Liver (tissue), 9 donors: ENCODE results near the gene IGLON5. TPM values are rescaled to one million over a fixed set of nuclear protein-coding genes. Genes with fewer than 3 reads are reported as not detected.

Experiments used
- DNase-seq: peaks from one replicate; pipeline ENCODE4 v3.0.0-alpha.2; 2017; ENCODE audit warnings: low spot score
- H3K27ac ChIP-seq, 2 donors: one replicate each; pipeline ENCODE4 v1.7.0; 2013; ENCODE audit warnings: inconsistent platforms in 2 of 2, low read length in 2 of 2, control low read depth in 1 of 2, low read depth in 1 of 2, mild to moderate bottlenecking in 1 of 2
- H3K27me3 ChIP-seq, 4 donors: one replicate each; pipeline versions ENCODE4 v1.6.1 to v1.7.0; 2013; ENCODE audit warnings: low read length in 3 of 4, inconsistent platforms in 1 of 4, mild to moderate bottlenecking in 1 of 4, moderate library complexity in 1 of 4; ENCODE audit not compliant: control insufficient read depth in 4 of 4, insufficient read depth in 4 of 4
- H3K36me3 ChIP-seq, 4 donors: one replicate each; pipeline versions ENCODE4 v1.6.1 to v1.7.0; 2013; ENCODE audit warnings: low read length in 3 of 4, mild to moderate bottlenecking in 3 of 4, low read depth in 1 of 4, moderate library complexity in 1 of 4; ENCODE audit not compliant: control insufficient read depth in 4 of 4, insufficient read depth in 3 of 4
- H3K4me1 ChIP-seq, 4 donors: one replicate each; pipeline versions ENCODE4 v1.6.1 to v1.7.0; 2013; ENCODE audit warnings: low read length in 3 of 4, mild to moderate bottlenecking in 3 of 4, moderate library complexity in 1 of 4; ENCODE audit not compliant: control insufficient read depth in 4 of 4, insufficient read depth in 4 of 4
- H3K4me3 ChIP-seq, 3 donors: one replicate each; pipeline versions ENCODE4 v1.6.1 to v1.7.0; 2013; ENCODE audit warnings: low read length in 3 of 3, control low read depth in 1 of 3, low read depth in 1 of 3, mild to moderate bottlenecking in 1 of 3
- H3K9ac ChIP-seq, 2 donors: one replicate each; pipeline ENCODE4 v1.7.0; 2013; ENCODE audit warnings: low read length in 2 of 2, mild to moderate bottlenecking in 2 of 2, moderate library complexity in 2 of 2, control low read depth in 1 of 2, low read depth in 1 of 2
- H3K9me3 ChIP-seq, 4 donors: one replicate each; pipeline versions ENCODE4 v1.6.1 to v1.7.0; 2013; ENCODE audit warnings: low read length in 3 of 4; ENCODE audit not compliant: control insufficient read depth in 4 of 4
- EGR1 ChIP-seq, 2 donors: IDR thresholded peaks; 2 replicates each; pipeline ENCODE4 v1.6.1; 2016 to 2018; ENCODE audit warnings: antibody characterized with exemption in 2 of 2, low read depth in 2 of 2
- FOXA1 ChIP-seq: IDR thresholded peaks from 2 replicates; pipeline ENCODE4 v1.6.1; 2016; ENCODE audit warnings: antibody characterized with exemption
- HNF4A ChIP-seq, 2 donors: conservative IDR thresholded peaks; 2 replicates each; pipeline ENCODE4 v1.6.1; 2016; ENCODE audit warnings: antibody characterized with exemption in 2 of 2, mild to moderate bottlenecking in 2 of 2
- HNF4G ChIP-seq: IDR thresholded peaks from 2 replicates; pipeline ENCODE4 v1.6.1; 2016; ENCODE audit warnings: antibody characterized with exemption
- JUND ChIP-seq, 2 donors: IDR thresholded peaks; 2 replicates each; pipeline ENCODE4 v1.6.1; 2016; ENCODE audit warnings: antibody characterized with exemption in 2 of 2
- NR2F2 ChIP-seq: IDR thresholded peaks from 2 replicates; pipeline ENCODE4 v1.6.1; 2016; ENCODE audit warnings: antibody characterized with exemption
- RAD21 ChIP-seq, 2 donors: IDR thresholded peaks; 2 replicates each; pipeline ENCODE4 v1.6.1; 2016; ENCODE audit warnings: antibody characterized with exemption in 2 of 2, mild to moderate bottlenecking in 2 of 2
- RXRA ChIP-seq, 2 donors: IDR thresholded peaks; 2 replicates each; pipeline ENCODE4 v1.6.1; 2017 to 2018; ENCODE audit warnings: antibody characterized with exemption in 2 of 2, mild to moderate bottlenecking in 1 of 2
- SP1 ChIP-seq: IDR thresholded peaks from 2 replicates; pipeline ENCODE4 v1.6.1; 2018; ENCODE audit warnings: antibody characterized with exemption, mild to moderate bottlenecking
- TAF1 ChIP-seq: conservative IDR thresholded peaks from 2 replicates; pipeline ENCODE4 v1.6.1; 2016; ENCODE audit warnings: antibody characterized with exemption, mild to moderate bottlenecking
- WGBS: extraction: QIAGEN DNeasy Blood & Tissue Kit; methylation state at CpG from one replicate; pipeline ENCODE4 v1.1.7; 2013; 5-methylcytosine and 5-hydroxymethylcytosine counted together
- polyA plus RNA-seq, 2 donors: library from polyadenylated mRNA; stranded (reverse) in 1 of 2; unstranded in 1 of 2; fragments of 200-250 nt in 1 of 2; fragments of >200 nt in 1 of 2; fragmentation: Nextera tagmentation in 1 of 2; extraction: Ambion mirVana in 1 of 2; gene quantifications; one replicate each; pipeline versions ENCODE4 v1.2.1 to v1.2.3, GENCODE V29; 2013 to 2015
- total RNA-seq, 2 donors: library from RNA; depleted of rRNA; stranded (reverse); fragments of >200 nt; gene quantifications; one replicate each; pipeline ENCODE4 v1.2.3, GENCODE V29; 2014
- TF ChIP-seq, protein P1 (sequence below): IDR thresholded peaks from 2 replicates; pipeline ENCODE4 v1.6.1; 2016; ENCODE audit warnings: antibody characterized with exemption, mild to moderate bottlenecking
- donor health status: healthy.
- donor health status: healthy.
- donor health status: healthy.
- donor health status: healthy.
- donor health status: healthy.

The IGLON5 gene
- total and polyA plus RNA-seq, 4 donors: 0.25 to 0.46 (median 0.25) TPM; not detected in 1

DNA sequence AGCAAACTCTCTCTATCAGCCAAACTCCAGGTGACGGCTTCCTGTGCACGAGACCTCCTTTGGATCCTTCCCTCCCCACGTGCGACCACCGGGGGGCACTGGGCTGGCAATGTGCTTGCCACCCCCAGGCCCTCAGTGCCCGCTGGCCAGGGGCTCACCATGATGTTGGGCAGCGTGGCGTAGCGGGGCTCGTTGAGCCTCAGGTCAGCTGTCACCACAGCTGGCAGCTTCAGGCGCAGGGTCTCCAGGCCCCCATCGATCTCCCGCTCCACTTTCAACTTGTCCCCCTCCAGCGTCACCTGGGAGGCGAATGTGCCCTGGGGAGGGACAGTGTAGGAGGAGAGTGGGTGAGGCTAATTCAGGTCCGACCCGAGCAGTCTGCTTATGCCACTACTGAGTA, 35.3 kb downstream of the IGLON5 start (continued):
- TF ChIP-seq, protein P1, sequence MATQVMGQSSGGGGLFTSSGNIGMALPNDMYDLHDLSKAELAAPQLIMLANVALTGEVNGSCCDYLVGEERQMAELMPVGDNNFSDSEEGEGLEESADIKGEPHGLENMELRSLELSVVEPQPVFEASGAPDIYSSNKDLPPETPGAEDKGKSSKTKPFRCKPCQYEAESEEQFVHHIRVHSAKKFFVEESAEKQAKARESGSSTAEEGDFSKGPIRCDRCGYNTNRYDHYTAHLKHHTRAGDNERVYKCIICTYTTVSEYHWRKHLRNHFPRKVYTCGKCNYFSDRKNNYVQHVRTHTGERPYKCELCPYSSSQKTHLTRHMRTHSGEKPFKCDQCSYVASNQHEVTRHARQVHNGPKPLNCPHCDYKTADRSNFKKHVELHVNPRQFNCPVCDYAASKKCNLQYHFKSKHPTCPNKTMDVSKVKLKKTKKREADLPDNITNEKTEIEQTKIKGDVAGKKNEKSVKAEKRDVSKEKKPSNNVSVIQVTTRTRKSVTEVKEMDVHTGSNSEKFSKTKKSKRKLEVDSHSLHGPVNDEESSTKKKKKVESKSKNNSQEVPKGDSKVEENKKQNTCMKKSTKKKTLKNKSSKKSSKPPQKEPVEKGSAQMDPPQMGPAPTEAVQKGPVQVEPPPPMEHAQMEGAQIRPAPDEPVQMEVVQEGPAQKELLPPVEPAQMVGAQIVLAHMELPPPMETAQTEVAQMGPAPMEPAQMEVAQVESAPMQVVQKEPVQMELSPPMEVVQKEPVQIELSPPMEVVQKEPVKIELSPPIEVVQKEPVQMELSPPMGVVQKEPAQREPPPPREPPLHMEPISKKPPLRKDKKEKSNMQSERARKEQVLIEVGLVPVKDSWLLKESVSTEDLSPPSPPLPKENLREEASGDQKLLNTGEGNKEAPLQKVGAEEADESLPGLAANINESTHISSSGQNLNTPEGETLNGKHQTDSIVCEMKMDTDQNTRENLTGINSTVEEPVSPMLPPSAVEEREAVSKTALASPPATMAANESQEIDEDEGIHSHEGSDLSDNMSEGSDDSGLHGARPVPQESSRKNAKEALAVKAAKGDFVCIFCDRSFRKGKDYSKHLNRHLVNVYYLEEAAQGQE: no peak
- TF ChIP-seq SP1 (no peak), NR2F2 (no peak)

DNA sequence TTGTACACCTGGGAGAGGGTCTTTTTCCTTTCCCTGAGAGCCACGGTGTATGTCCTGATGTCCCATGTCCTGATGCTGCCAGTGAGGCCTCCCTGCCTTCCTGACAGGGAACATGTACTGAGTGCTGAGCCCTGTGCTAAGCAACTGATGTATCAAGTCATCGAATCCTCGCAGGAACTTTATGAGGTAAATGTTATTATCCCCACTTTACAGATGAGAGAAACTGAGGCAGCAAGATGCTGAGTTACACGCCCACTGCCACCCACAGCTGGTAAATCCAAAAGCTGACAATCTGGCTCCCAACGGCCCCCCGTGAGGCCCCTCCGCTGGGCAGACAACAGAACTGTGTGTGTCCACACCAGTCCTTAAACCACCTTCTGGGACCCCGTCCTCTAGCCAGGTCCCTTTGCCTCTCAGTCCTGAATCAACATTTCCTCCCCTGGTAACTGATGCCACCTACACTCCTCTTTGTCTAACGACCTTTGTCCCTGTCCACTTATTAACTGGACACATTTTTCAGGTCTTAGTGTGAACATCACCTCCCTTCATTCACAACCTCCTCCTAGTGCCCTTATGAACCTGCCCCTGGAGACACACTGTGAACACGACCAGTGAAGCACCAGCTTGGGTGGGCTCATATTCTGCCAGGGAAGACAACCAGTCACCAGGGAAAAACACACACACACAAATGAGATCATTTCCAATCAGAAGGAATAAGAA, 35.9 kb downstream of the IGLON5 start:
- H3K9ac ChIP-seq: no peak overlapping the region
- peaks cover 2 to 29% (median 12%) of the 10 kb centered on the region in 4 donors for H3K4me1 ChIP-seq
- WGBS: 75% methylated on average over 10 of the region's 10 CpGs
- no peaks in the 10 kb centered on the region for H3K27me3 ChIP-seq
- TF ChIP-seq NR2F2 (no peak), HNF4A (conservative IDR thresholded peaks at IDR 0.05) (peak; percentile 79 to 85), RXRA (IDR thresholded peaks at IDR 0.05) (peak; percentile 47 to 79), HNF4G (peak; percentile 57), RAD21 (IDR thresholded peaks at IDR 0.05) (no peak), SP1 (peak; percentile 64), JUND (IDR thresholded peaks at IDR 0.05) (peak in 1 of 2 donors; percentile 55)
- TF ChIP-seq, protein P1: peak; percentile 38
- peak overlapping the region in 1 of 2 donors; percentile 4 for H3K27ac ChIP-seq
- H3K36me3 ChIP-seq: peaks cover 6 to 41% (median 28%) of the 10 kb centered on the region in 4 donors
- no peaks in the 10 kb centered on the region for H3K9me3 ChIP-seq
- no peak for DNase-seq
- H3K4me3 ChIP-seq: no peak overlapping the region

DNA sequence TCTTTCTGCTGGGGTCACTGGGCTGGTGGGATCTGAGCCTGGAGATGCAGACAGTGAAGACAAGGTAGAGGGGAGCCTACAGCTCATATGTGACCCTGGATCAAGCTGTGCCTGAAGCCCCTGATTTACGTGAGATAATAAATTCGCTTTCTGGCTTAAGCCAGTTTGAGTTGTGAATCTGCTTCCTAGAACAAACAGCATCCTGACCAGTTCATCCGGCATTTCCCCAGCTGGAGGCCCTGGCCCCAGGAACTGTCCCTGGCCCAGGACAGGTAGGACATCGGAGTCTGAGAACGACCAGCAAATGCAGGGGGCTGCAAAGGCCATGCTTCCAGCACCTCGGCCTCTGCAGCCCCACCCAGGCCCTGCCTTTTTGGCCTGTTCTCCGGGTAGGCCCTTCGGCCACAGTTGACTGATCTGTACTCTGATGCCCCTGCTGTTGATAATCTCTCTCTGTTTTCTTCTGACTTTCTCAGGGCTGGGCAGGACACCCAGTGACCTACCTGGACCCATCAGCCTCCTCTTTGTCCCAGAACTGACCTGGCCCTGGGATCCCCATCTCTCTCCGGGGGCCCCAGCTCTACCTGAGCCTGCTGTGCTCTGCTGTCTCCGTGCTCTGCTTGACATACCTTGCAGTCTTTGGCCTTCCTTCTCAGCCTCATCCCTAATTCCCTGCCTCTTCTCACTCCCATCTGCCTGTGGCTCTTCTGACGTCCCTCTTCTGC, 40.0 kb downstream of the IGLON5 start:
- no peak for TF ChIP-seq NR2F2
- TF ChIP-seq TAF1: no peak
- TF ChIP-seq RXRA (IDR thresholded peaks at IDR 0.05): no peak
- TF ChIP-seq EGR1 (IDR thresholded peaks at IDR 0.05; ENCODE audit: low read depth in 2 of 2): no peak
- no peak for TF ChIP-seq FOXA1
- TF ChIP-seq HNF4G: no peak
- TF ChIP-seq SP1: no peak
- no peak for TF ChIP-seq HNF4A (conservative IDR thresholded peaks at IDR 0.05)
- Histone ChIP-seq H3K4me3 (no peak overlapping the region), H3K4me1 (peaks cover 9 to 45% (median 23%) of the 10 kb centered on the region in 4 donors), H3K27me3 (no peaks in the 10 kb centered on the region), H3K9me3 (no peaks in the 10 kb centered on the region), H3K9ac (no peak overlapping the region), H3K27ac (peak overlapping the region; percentile 62 to 63), H3K36me3 (peaks cover 8 to 29% (median 23%) of the 10 kb centered on the region in 4 donors)
- DNase-seq: no peak
- 97% methylated on average over 11 of the region's 11 CpGs for WGBS
